ENCODE data around the gene TMEM218. TPM values are rescaled to one million over a fixed set of nuclear protein-coding genes. Genes with fewer than 3 reads are reported as not detected.
"Not testable (repeated sequence)": the region's sequence is repeated elsewhere in the genome, so short reads cannot be mapped to it uniquely, and the experiment has no call there.

Gene TMEM218
- total RNA-seq, 2 donors from 2014 or later = 8.3 to 15.3 TPM

DNA sequence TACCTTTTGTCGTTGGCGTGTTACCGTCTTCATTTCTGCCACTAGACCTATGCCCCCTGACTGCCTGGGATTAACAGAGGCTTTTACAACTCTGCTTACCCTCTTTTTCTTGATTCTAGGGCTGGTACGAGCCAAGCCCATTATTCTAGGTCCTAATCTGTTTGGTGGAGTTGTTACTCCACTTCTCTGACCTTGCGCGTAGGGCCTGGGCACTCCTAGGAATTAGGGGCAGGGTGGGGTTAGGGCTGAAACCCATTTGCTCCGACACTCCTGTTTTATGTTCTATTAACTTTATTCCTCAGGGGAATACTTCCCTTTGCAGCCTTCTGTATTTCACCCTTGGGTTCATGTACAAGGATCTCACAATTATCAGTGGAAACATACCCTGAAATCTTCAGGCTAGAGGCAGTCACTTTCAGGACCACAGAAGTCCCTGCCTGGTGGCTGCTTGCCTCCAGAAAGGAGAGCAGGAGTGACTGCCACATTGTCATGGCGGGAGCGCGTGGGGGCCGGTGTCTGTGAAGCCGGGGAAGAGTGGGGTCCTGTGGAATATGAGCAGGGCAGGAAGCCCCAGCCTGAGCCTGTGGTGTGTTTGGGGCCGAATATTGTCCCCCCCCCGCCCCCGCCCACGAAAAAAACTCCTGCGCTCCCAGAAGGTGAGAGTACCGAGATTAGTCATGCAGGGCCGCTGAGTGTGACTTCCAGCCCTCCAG is 49.1 kb downstream of the TMEM218 start:
- Histone ChIP-seq H3K9me3 (no peaks in the 10 kb centered on the region), H3K36me3 (no peaks in the 10 kb centered on the region), H3K4me1 (peaks cover 0 to 17% of the 10 kb centered on the region in 2 donors), H3K27me3 (no peaks in the 10 kb centered on the region), H3K4me3 (peak overlapping the region; percentile 43 to 63), H3K27ac (peak overlapping the region; percentile 13 to 72)
- no peak for DNase-seq (ENCODE audit: low spot score)
- TF ChIP-seq, protein P1, sequence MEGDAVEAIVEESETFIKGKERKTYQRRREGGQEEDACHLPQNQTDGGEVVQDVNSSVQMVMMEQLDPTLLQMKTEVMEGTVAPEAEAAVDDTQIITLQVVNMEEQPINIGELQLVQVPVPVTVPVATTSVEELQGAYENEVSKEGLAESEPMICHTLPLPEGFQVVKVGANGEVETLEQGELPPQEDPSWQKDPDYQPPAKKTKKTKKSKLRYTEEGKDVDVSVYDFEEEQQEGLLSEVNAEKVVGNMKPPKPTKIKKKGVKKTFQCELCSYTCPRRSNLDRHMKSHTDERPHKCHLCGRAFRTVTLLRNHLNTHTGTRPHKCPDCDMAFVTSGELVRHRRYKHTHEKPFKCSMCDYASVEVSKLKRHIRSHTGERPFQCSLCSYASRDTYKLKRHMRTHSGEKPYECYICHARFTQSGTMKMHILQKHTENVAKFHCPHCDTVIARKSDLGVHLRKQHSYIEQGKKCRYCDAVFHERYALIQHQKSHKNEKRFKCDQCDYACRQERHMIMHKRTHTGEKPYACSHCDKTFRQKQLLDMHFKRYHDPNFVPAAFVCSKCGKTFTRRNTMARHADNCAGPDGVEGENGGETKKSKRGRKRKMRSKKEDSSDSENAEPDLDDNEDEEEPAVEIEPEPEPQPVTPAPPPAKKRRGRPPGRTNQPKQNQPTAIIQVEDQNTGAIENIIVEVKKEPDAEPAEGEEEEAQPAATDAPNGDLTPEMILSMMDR (IDR thresholded peaks at IDR 0.05) = no peak

DNA sequence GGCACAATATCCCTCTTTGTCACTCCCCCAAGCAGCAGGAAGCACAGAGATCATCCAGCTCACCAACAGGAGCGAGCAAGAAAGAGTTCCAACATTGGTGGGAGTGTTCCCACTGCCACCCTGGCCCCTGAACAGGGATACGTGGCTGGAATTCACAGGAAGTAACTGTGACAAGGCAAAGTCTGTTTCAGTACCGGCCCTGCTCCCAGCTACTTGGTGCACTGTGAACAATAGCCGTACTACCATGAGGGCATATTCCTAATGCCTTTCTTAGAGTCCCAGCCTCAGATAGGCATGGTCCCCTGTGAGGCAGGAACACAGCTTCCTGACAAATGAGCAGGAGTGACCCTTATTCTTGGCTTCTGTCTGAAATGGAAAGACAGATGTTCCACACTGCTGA is 50.1 kb downstream of the TMEM218 start:
- H3K4me3 ChIP-seq = no peak overlapping the region
- H3K27ac ChIP-seq = no peak overlapping the region
- no peaks in the 10 kb centered on the region for H3K9me3 ChIP-seq
- H3K36me3 ChIP-seq = no peaks in the 10 kb centered on the region
- TF ChIP-seq, protein P1 (IDR thresholded peaks at IDR 0.05) = no peak
- no peak for DNase-seq (ENCODE audit: low spot score)
- H3K27me3 ChIP-seq = no peaks in the 10 kb centered on the region
- peaks cover 0 to 17% of the 10 kb centered on the region in 2 donors for H3K4me1 ChIP-seq

DNA sequence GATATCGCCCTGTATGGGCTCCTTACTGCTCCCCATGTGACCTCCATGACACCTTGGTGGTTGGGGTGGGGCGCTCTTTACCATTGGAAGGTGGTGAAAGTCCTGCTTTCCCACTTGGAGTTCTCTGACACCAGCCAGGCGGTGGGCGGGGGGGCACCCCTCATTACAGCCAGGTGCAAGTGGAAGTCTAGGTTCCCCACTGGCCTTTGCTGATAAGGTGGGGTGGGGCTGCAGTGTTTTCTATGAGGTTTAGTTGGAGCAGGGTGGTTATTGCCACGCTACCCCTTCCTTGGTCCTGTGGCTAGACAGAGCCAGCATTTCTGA is 53.8 kb downstream of the TMEM218 start:
- peaks cover 0 to 4% of the 10 kb centered on the region in 2 donors for H3K4me1 ChIP-seq
- no peaks in the 10 kb centered on the region for H3K36me3 ChIP-seq
- H3K27me3 ChIP-seq = no peaks in the 10 kb centered on the region
- H3K27ac ChIP-seq = no peak overlapping the region
- DNase-seq (ENCODE audit: low spot score) = no peak
- TF ChIP-seq, protein P1 (IDR thresholded peaks at IDR 0.05) = no peak
- H3K4me3 ChIP-seq = no peak overlapping the region
- no peaks in the 10 kb centered on the region for H3K9me3 ChIP-seq

DNA sequence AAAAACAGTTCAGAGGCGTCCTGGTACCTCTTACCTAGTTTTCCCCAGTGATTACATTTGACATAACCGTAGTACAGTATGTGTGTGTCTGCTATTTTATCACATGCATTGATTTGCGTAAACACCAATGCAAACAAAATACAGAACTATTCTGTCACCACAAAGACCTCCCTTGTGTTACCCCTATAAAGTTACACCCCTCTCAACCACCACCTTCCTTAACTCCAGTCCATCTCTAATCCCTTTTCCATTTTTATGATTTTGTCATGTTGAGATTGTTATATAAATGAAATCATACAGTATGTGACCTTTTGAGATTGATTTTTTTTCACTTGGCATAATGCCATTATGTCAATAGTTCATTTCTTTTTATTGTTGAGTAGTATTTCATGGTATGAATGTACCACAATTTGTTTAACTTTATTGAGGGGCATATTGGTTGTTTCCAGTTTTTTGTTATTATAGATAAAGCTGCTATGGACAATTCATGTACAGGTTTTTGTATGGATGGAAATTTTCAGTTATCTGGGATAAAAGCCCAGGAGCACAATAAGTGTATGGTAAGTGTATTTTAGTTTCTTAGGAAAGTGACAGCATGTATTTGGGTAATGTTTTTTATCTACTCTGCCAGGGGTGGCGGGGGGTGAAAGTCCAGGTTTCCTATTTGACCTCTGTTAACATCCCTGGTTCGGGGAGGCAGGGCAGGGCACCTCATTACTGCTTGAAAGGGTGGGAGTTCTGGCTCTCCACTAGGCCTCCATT is 54.3 kb downstream of the TMEM218 start:
- Histone ChIP-seq H3K27ac (no peak overlapping the region), H3K4me1 (no peaks in the 10 kb centered on the region), H3K4me3 (no peak overlapping the region), H3K27me3 (no peaks in the 10 kb centered on the region), H3K36me3 (no peaks in the 10 kb centered on the region), H3K9me3 (no peaks in the 10 kb centered on the region)
- no peak for DNase-seq (ENCODE audit: low spot score)
- TF ChIP-seq, protein P1 (IDR thresholded peaks at IDR 0.05) = no peak

DNA sequence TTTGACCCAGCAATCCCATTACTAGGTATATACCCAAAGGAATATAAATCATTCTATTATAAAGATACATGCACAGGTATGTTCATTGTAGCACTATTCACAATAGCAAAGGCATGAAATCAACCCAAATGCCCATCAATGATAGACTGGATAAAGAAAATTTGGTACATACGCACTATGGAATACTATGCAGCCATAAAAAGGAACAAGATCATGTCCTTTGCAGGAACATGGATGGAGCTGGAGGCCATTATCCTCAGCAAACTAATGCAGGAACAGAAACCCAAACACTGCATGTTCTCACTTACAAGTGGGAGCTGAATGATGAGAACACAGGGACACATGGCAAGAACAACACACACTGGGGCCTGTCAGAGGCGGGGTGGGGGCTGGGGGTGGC is 55.3 kb downstream of the TMEM218 start:
- not testable (repeated sequence) for H3K4me3 ChIP-seq; H3K9me3 ChIP-seq; H3K4me1 ChIP-seq; DNase-seq (ENCODE audit: low spot score); H3K27me3 ChIP-seq; H3K27ac ChIP-seq; H3K36me3 ChIP-seq

DNA sequence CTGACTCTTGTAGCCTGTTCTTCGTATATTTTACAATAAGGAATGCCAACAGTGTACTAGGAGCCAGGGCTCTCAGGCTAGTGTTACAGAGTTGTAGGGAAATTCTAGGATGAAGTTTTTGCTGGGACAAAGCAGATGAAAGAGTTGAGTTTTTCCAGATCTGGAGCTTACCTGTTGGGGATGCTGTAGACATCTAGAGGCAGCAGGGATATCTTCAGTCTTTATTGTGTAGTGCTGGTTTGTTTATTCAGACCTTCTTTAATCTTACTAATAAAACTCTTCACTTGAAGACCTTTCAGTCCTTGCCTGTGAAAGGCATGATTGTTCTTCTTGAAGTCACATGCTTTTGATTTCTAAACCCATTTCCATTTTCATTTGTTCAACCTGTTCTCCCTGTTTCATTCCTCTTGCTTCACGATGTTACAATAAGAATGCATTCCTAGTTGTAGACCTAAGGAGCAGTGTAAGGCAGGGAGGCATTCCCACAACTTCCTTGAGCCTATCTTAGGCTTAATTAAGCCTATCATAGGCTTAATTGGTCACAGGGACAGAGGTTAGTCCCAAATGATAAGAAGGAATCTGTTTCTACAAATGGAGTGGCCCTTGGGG is 56.2 kb downstream of the TMEM218 start:
- no peaks in the 10 kb centered on the region for H3K4me1 ChIP-seq
- no peaks in the 10 kb centered on the region for H3K9me3 ChIP-seq
- TF ChIP-seq, protein P1 (IDR thresholded peaks at IDR 0.05) = no peak
- H3K27me3 ChIP-seq = no peaks in the 10 kb centered on the region
- no peaks in the 10 kb centered on the region for H3K36me3 ChIP-seq
- H3K27ac ChIP-seq = no peak overlapping the region
- no peak overlapping the region for H3K4me3 ChIP-seq
- DNase-seq (ENCODE audit: low spot score) = no peak

All from right atrium auricular region (tissue), 2 donors.